Measurements from ENCODE around the gene MYBBP1A. TPM values are rescaled to one million over a fixed set of nuclear protein-coding genes. Genes with fewer than 3 reads are reported as not detected.

MYBBP1A gene
- total RNA-seq, 6 experiments from 2014 or later = 16.3 to 32.0 (median 23.7) TPM

DNA sequence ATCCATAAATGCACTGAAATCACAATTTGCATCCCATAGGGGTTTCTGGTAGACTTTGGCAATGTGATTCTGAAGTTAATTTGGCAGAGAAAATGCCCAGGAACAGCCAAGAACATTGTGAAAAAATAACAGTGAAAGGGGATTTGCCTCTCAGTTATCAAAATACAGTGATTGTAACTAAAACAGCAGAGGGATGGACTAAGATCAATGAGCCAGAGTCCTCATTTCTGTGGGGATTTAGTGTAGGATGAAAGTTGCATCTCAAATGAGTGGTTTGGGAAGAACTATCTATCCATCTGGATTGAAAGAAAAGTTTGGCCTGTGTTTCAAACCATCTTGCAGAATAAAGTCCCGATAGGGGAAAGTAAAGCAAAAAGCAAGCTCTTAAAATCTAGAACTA, 28.1 kb downstream of the MYBBP1A start:
- intact Hi-C loops (cut with DNase I) = no loop called here
- no peak for ATAC-seq
- no peak for TF ChIP-seq POLR2A (IDR thresholded peaks at IDR 0.05)
- TF ChIP-seq, protein P1, sequence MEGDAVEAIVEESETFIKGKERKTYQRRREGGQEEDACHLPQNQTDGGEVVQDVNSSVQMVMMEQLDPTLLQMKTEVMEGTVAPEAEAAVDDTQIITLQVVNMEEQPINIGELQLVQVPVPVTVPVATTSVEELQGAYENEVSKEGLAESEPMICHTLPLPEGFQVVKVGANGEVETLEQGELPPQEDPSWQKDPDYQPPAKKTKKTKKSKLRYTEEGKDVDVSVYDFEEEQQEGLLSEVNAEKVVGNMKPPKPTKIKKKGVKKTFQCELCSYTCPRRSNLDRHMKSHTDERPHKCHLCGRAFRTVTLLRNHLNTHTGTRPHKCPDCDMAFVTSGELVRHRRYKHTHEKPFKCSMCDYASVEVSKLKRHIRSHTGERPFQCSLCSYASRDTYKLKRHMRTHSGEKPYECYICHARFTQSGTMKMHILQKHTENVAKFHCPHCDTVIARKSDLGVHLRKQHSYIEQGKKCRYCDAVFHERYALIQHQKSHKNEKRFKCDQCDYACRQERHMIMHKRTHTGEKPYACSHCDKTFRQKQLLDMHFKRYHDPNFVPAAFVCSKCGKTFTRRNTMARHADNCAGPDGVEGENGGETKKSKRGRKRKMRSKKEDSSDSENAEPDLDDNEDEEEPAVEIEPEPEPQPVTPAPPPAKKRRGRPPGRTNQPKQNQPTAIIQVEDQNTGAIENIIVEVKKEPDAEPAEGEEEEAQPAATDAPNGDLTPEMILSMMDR (IDR thresholded peaks at IDR 0.05) = no peak
- DNase-seq = no peak
- H3K27me3 ChIP-seq = no peaks in the 10 kb centered on the region
- WGBS (ENCODE audit: insufficient coverage, low coverage, low lambda C conversion rate, missing lambda C conversion rate) = 75% methylated on average over 1 of the region's 1 CpG
- no peaks in the 10 kb centered on the region for H3K4me1 ChIP-seq
- H3K36me3 ChIP-seq = no peaks in the 10 kb centered on the region
- H3K27ac ChIP-seq = no peak overlapping the region
- no peak overlapping the region for H3K4me3 ChIP-seq
- H3K9me3 ChIP-seq = no peaks in the 10 kb centered on the region

DNA sequence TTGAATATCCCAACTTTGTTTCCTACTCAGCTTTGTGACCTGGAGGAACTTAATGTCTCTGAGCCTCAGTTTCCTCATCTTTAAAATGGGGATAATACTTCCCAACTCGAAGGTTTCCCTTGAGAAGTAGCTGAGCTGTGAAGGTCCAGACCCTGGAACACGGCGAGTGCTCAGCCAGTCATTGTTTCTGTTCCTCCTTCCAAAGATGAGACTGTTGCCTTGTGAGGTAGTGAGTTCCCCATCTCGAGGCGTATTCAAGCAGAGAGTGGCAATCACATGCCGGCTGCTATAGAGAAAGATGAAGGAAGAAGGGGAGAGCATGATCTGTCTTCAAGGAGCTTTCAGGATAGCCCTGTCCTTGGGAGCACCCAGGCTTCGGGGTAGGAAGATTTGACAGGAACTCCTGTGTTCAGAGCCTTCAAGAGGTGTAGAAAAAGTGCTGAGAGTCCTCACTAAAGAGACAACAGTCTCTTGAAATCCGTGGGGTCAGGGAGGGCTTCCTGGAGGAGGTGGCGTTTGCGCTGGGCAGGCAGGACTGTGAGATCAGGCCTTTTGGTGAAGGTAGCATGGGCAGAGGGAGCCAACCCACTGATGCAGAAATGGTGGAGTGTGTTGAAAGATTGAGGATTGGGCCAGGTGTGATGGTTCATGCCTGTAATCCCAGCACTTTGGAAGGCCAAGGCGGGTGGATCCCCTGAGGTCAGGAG, 29.3 kb downstream of the MYBBP1A start:
- no peak overlapping the region for H3K4me3 ChIP-seq
- no peaks in the 10 kb centered on the region for H3K9me3 ChIP-seq
- ATAC-seq (no peak), DNase-seq (no peak)
- H3K4me1 ChIP-seq = no peaks in the 10 kb centered on the region
- TF ChIP-seq, protein P1 (IDR thresholded peaks at IDR 0.05) = no peak
- no peak for TF ChIP-seq POLR2A (IDR thresholded peaks at IDR 0.05)
- intact Hi-C loops (cut with DNase I) = no loop called here
- no peak overlapping the region for H3K27ac ChIP-seq
- no peaks in the 10 kb centered on the region for H3K27me3 ChIP-seq
- H3K36me3 ChIP-seq = no peaks in the 10 kb centered on the region
- WGBS (ENCODE audit: insufficient coverage, low coverage, low lambda C conversion rate, missing lambda C conversion rate) = 77% methylated on average over 10 of the region's 11 CpGs

- WGBS (ENCODE audit: insufficient coverage, low coverage, low lambda C conversion rate, missing lambda C conversion rate) = 76% methylated on average over 7 of the region's 8 CpGs
- no peaks in the 10 kb centered on the region for H3K36me3 ChIP-seq
- no peaks in the 10 kb centered on the region for H3K9me3 ChIP-seq
- no peaks in the 10 kb centered on the region for H3K27me3 ChIP-seq
- H3K4me1 ChIP-seq = no peaks in the 10 kb centered on the region
- intact Hi-C loops (cut with DNase I) = no loop called here
- no peak overlapping the region for H3K27ac ChIP-seq
- DNase-seq (no peak), ATAC-seq (no peak)
- no peak overlapping the region for H3K4me3 ChIP-seq
- TF ChIP-seq, protein P1 (IDR thresholded peaks at IDR 0.05) = no peak
- TF ChIP-seq POLR2A (IDR thresholded peaks at IDR 0.05) = no peak
Observed at GRCh38 chr17:4523946-4524345, 31.2 kb downstream of the MYBBP1A start.

GRCh38 chr17:4522661-4523060, 32.5 kb downstream of the MYBBP1A start:
- 73% methylated on average over 5 of the region's 6 CpGs for WGBS (ENCODE audit: insufficient coverage, low coverage, low lambda C conversion rate, missing lambda C conversion rate)
- peak in 1 of 4 donors; percentile 14 for ATAC-seq

More at GRCh38 chr17:4522661-4523060, 32.5 kb downstream of the MYBBP1A start:
- H3K4me3 ChIP-seq = no peak overlapping the region
- no peak for TF ChIP-seq POLR2A (IDR thresholded peaks at IDR 0.05)
- TF ChIP-seq, protein P1 (IDR thresholded peaks at IDR 0.05) = no peak
- no peaks in the 10 kb centered on the region for H3K27me3 ChIP-seq
- no peaks in the 10 kb centered on the region for H3K36me3 ChIP-seq
- DNase-seq = no peak
- intact Hi-C loops (cut with DNase I) = no loop called here
- H3K9me3 ChIP-seq = no peaks in the 10 kb centered on the region
- no peaks in the 10 kb centered on the region for H3K4me1 ChIP-seq
- no peak overlapping the region for H3K27ac ChIP-seq
